Measurements from ENCODE around the gene USP35. TPM values are rescaled to one million over a fixed set of nuclear protein-coding genes. Genes with fewer than 3 reads are reported as not detected.
A peak's percentile ranks its signal among the peaks of the same experiment; 100 is the strongest.

Gene USP35
- total RNA-seq, 3 donors from 2014 or later, result 5.1 to 16.1 (median 11.3) TPM

- no peak for DNase-seq (ENCODE audit: low spot score in 2 of 2)
- intact Hi-C loops (cut with DNase I; ENCODE audit: low total_unique reads), result no loop called here
Measured at GRCh38 chr11:78203184-78203583, 14.5 kb downstream of the USP35 start.

GRCh38 chr11:78205256-78205655 is 16.5 kb downstream of the USP35 start:
- no peaks in the 10 kb centered on the region for H3K27me3 ChIP-seq
- no peaks in the 10 kb centered on the region for H3K9me3 ChIP-seq
- H3K36me3 ChIP-seq, result no peaks in the 10 kb centered on the region
- H3K4me1 ChIP-seq, result no peaks in the 10 kb centered on the region
- H3K4me3 ChIP-seq, result no peak overlapping the region
- intact Hi-C loops (cut with DNase I; ENCODE audit: low total_unique reads), result no loop called here
- TF ChIP-seq CTCF (IDR thresholded peaks at IDR 0.05), result no peak
- no peak for TF ChIP-seq POLR2A (IDR thresholded peaks at IDR 0.05)
- TF ChIP-seq POLR2AphosphoS5 (IDR thresholded peaks at IDR 0.05), result no peak
- DNase-seq (ENCODE audit: low spot score in 2 of 2), result peak in 1 of 2 donors; percentile 14
- no peak overlapping the region for H3K27ac ChIP-seq

More at GRCh38 chr11:78203184-78203583, 14.5 kb downstream of the USP35 start:
- Histone ChIP-seq H3K4me1 (no peaks in the 10 kb centered on the region), H3K36me3 (no peaks in the 10 kb centered on the region), H3K4me3 (no peak overlapping the region), H3K27me3 (no peaks in the 10 kb centered on the region), H3K27ac (no peak overlapping the region), H3K9me3 (no peaks in the 10 kb centered on the region)
- TF ChIP-seq CTCF (IDR thresholded peaks at IDR 0.05) (no peak), POLR2A (IDR thresholded peaks at IDR 0.05) (no peak), POLR2AphosphoS5 (IDR thresholded peaks at IDR 0.05) (no peak)

GRCh38 chr11:78205691-78206090 is 17.0 kb downstream of the USP35 start:
- TF ChIP-seq POLR2AphosphoS5 (IDR thresholded peaks at IDR 0.05) (no peak), POLR2A (IDR thresholded peaks at IDR 0.05) (no peak), CTCF (IDR thresholded peaks at IDR 0.05) (no peak)
- Histone ChIP-seq H3K4me1 (no peaks in the 10 kb centered on the region), H3K27me3 (no peaks in the 10 kb centered on the region), H3K4me3 (no peak overlapping the region), H3K36me3 (no peaks in the 10 kb centered on the region), H3K27ac (no peak overlapping the region), H3K9me3 (no peaks in the 10 kb centered on the region)
- intact Hi-C loops (cut with DNase I; ENCODE audit: low total_unique reads), result no loop called here
- DNase-seq (ENCODE audit: low spot score in 2 of 2), result peak in 1 of 2 donors; percentile 33

- no peaks in the 10 kb centered on the region for H3K36me3 ChIP-seq
- H3K27me3 ChIP-seq, result no peaks in the 10 kb centered on the region
- DNase-seq (ENCODE audit: low spot score in 2 of 2), result peak in 1 of 2 donors; percentile 36
- TF ChIP-seq POLR2AphosphoS5 (IDR thresholded peaks at IDR 0.05), result no peak
- no peak for TF ChIP-seq CTCF (IDR thresholded peaks at IDR 0.05)
- TF ChIP-seq POLR2A (IDR thresholded peaks at IDR 0.05), result no peak
- H3K27ac ChIP-seq, result no peak overlapping the region
- H3K4me1 ChIP-seq, result no peaks in the 10 kb centered on the region
- no peaks in the 10 kb centered on the region for H3K9me3 ChIP-seq
- H3K4me3 ChIP-seq, result no peak overlapping the region
- intact Hi-C loops (cut with DNase I; ENCODE audit: low total_unique reads), result no loop called here
Measured at GRCh38 chr11:78207532-78208256, 19.0 kb downstream of the USP35 start.

- Histone ChIP-seq H3K27ac (no peak overlapping the region), H3K27me3 (no peaks in the 10 kb centered on the region), H3K36me3 (no peaks in the 10 kb centered on the region), H3K4me1 (no peaks in the 10 kb centered on the region), H3K4me3 (no peak overlapping the region), H3K9me3 (no peaks in the 10 kb centered on the region)
- DNase-seq (ENCODE audit: low spot score in 2 of 2), result peak in 1 of 2 donors; percentile 49
- TF ChIP-seq POLR2AphosphoS5 (IDR thresholded peaks at IDR 0.05) (no peak), POLR2A (IDR thresholded peaks at IDR 0.05) (no peak), CTCF (IDR thresholded peaks at IDR 0.05) (no peak)
- intact Hi-C loops (cut with DNase I; ENCODE audit: low total_unique reads), result no loop called here
Measured at GRCh38 chr11:78208257-78209165, 19.8 kb downstream of the USP35 start.

All from breast epithelium (tissue), 4 donors.